Gastrocnemius medialis (tissue), 4 donors: ENCODE results near the gene CUL9. TPM values are rescaled to one million over a fixed set of nuclear protein-coding genes. Genes with fewer than 3 reads are reported as not detected.
A peak's percentile ranks its signal among the peaks of the same experiment; 100 is the strongest.

Experiments used
- ATAC-seq, 2 donors: fragments of 150-250 bp; one replicate each; pipeline ENCODE4 v1.9.1; 2016
- DNase-seq, 2 donors: peaks; one replicate each; pipeline ENCODE4 v3.0.0-alpha.2; 2019
- H3K27ac ChIP-seq, 4 donors: fragments of 200-600 bp; sonication (generic); 1 replicate in 1 of 4; 2 replicates in 3 of 4; pipeline ENCODE4 v1.5.1; 2016 to 2018; ENCODE audit warnings: mild to moderate bottlenecking in 2 of 4, moderate library complexity in 1 of 4
- H3K27me3 ChIP-seq, 3 donors: fragments of 200-600 bp; sonication (generic) in 2 of 3; 1 replicate in 1 of 3; 2 replicates in 2 of 3; pipeline versions ENCODE4 v1.5.1 to v1.6.0; 2016 to 2019; ENCODE audit warnings: mild to moderate bottlenecking in 1 of 3, moderate library complexity in 1 of 3
- H3K36me3 ChIP-seq, 2 donors: fragments of 200-600 bp; sonication (generic) in 1 of 2; one replicate each; pipeline ENCODE4 v1.5.1; 2017 to 2018
- H3K4me1 ChIP-seq, 2 donors: fragments of 200-600 bp; sonication (generic) in 1 of 2; one replicate each; pipeline ENCODE4 v1.5.1; 2016 to 2017; ENCODE audit warnings: mild to moderate bottlenecking in 2 of 2
- H3K4me3 ChIP-seq, 4 donors: fragments of 200-600 bp; sonication (generic) in 3 of 4; 1 replicate in 1 of 4; 2 replicates in 3 of 4; pipeline ENCODE4 v1.5.1; 2016 to 2019; ENCODE audit warnings: mild to moderate bottlenecking in 2 of 4
- H3K9me3 ChIP-seq, 3 donors: fragments of 200-600 bp; sonication (generic) in 2 of 3; 1 replicate in 1 of 3; 2 replicates in 2 of 3; pipeline ENCODE4 v1.5.1; 2016 to 2019
- CTCF ChIP-seq, 5 experiments: fragments of 450-650 bp in 3 of 5; fragments of 200-600 bp in 2 of 5; sonication (generic) in 2 of 5; IDR thresholded peaks in 4 of 5; conservative IDR thresholded peaks in 1 of 5; 1 replicate in 4 of 5; 2 replicates in 1 of 5; pipeline ENCODE4 v1.5.1; 2016 to 2019; ENCODE audit warnings: antibody characterized with exemption in 5 of 5, mild to moderate bottlenecking in 3 of 5, moderate library complexity in 3 of 5
- POLR2A ChIP-seq, 2 donors: fragments of 450-650 bp; IDR thresholded peaks; one replicate each; pipeline ENCODE4 v1.6.1; 2017; ENCODE audit warnings: antibody characterized with exemption in 2 of 2, mild to moderate bottlenecking in 2 of 2, moderate library complexity in 2 of 2
- in situ Hi-C, 4 donors: fragments of 200-750 bp; cut with MboI; loops; one replicate each; pipeline versions ENCODE4 v1.15.0 to v1.8.0; 2017; ENCODE audit warnings: low sequenced_read_pairs in 4 of 4
- intact Hi-C: fragments of 100-400 bp; cut with DNase I; formaldehyde crosslinking; loops from one replicate; pipeline ENCODE4 v1.15.1; 2023; ENCODE audit warnings: low total_unique reads
- total RNA-seq, 4 donors: library from RNA; depleted of rRNA; stranded (reverse); fragments of >200 nt; gene quantifications; one replicate each; pipeline versions ENCODE4 v1.1.0 to v1.2.3, GENCODE V29; 2016

Gene CUL9
- total RNA-seq, 4 donors from 2014 or later = 5.3 to 20.1 (median 7.1) TPM

- H3K4me3 ChIP-seq = no peak overlapping the region
- no peak for ATAC-seq
- in situ Hi-C loops = no loop called here
- H3K27ac ChIP-seq = peak overlapping the region in 1 of 4 donors; percentile 14
- DNase-seq = no peak
- H3K4me1 ChIP-seq = peaks cover 26 to 33% of the 10 kb centered on the region in 2 donors
- H3K27me3 ChIP-seq = no peaks in the 10 kb centered on the region
- peaks cover 0 to 51% of the 10 kb centered on the region in 2 donors for H3K36me3 ChIP-seq
- TF ChIP-seq CTCF (IDR thresholded peaks at IDR 0.05 in 4 of 5, conservative IDR thresholded peaks at IDR 0.05 in 1 of 5) = no peak
- intact Hi-C loops = loop anchor here (5.0 kb wide), 1 partner anchor 337 kb away; the partner anchor contains the start of genes POLR1C and YIPF3
- H3K9me3 ChIP-seq = no peaks in the 10 kb centered on the region
Observed at GRCh38 chr6:43180058-43180457, 1.9 kb upstream of the CUL9 start.

GRCh38 chr6:43180985-43181384 is 1.0 kb upstream of the CUL9 start:
- TF ChIP-seq POLR2A (IDR thresholded peaks at IDR 0.05) (no peak), CTCF (IDR thresholded peaks at IDR 0.05 in 4 of 5, conservative IDR thresholded peaks at IDR 0.05 in 1 of 5) (no peak)
- Histone ChIP-seq H3K4me3 (no peak overlapping the region), H3K27ac (peak overlapping the region; percentile 78 to 88 (median 84)), H3K27me3 (no peaks in the 10 kb centered on the region), H3K4me1 (peaks cover 17 to 25% of the 10 kb centered on the region in 2 donors), H3K36me3 (peaks cover 0 to 51% of the 10 kb centered on the region in 2 donors), H3K9me3 (no peaks in the 10 kb centered on the region)
- ATAC-seq = no peak
- intact Hi-C loops (loop anchor here (5.0 kb wide), 1 partner anchor 336 kb away; the partner anchor contains the start of genes POLR1C and YIPF3), in situ Hi-C loops (no loop called here)
- no peak for DNase-seq

GRCh38 chr6:43181621-43181941 is 415 bp upstream of the CUL9 start:
- intact Hi-C loops (loop anchor here (5.0 kb wide), 1 partner anchor 336 kb away; the partner anchor contains the start of genes POLR1C and YIPF3), in situ Hi-C loops (no loop called here)
- peak; percentile 8 to 44 for ATAC-seq
- Histone ChIP-seq H3K9me3 (no peaks in the 10 kb centered on the region), H3K4me3 (peak overlapping the region; percentile 57 to 99 (median 82)), H3K4me1 (peaks cover 16 to 22% of the 10 kb centered on the region in 2 donors), H3K27ac (peak overlapping the region; percentile 78 to 88 (median 84)), H3K36me3 (peaks cover 0 to 51% of the 10 kb centered on the region in 2 donors), H3K27me3 (no peaks in the 10 kb centered on the region)
- DNase-seq = no peak
- TF ChIP-seq CTCF (IDR thresholded peaks at IDR 0.05 in 4 of 5, conservative IDR thresholded peaks at IDR 0.05 in 1 of 5) (no peak), POLR2A (IDR thresholded peaks at IDR 0.05) (no peak)

- ATAC-seq (no peak), DNase-seq (no peak)
- H3K4me3 ChIP-seq = peak overlapping the region in 2 of 4 donors; percentile 83 to 99
- no peaks in the 10 kb centered on the region for H3K9me3 ChIP-seq
- H3K27ac ChIP-seq = peak overlapping the region in 2 of 4 donors; percentile 86 to 88
- H3K4me1 ChIP-seq = peaks cover 16 to 22% of the 10 kb centered on the region in 2 donors
- H3K36me3 ChIP-seq = peaks cover 0 to 54% of the 10 kb centered on the region in 2 donors
- H3K27me3 ChIP-seq = no peaks in the 10 kb centered on the region
- in situ Hi-C loops = no loop called here
- no peak for TF ChIP-seq CTCF (IDR thresholded peaks at IDR 0.05 in 4 of 5, conservative IDR thresholded peaks at IDR 0.05 in 1 of 5)
- no peak for TF ChIP-seq POLR2A (IDR thresholded peaks at IDR 0.05)
- intact Hi-C loops = loop anchor here (5.0 kb wide), 1 partner anchor 334 kb away; the partner anchor contains the start of genes POLR1C and YIPF3
Observed at GRCh38 chr6:43183441-43183840, 1.4 kb downstream of the CUL9 start.
